Lower leg skin (tissue), 4 donors: ENCODE results near the gene TAF4B. TPM values are rescaled to one million over a fixed set of nuclear protein-coding genes. Genes with fewer than 3 reads are reported as not detected.
"Not testable (repeated sequence)": the region's sequence is repeated elsewhere in the genome, so short reads cannot be mapped to it uniquely, and the experiment has no call there.

ENCODE experiments used
- DNase-seq, 2 donors: peaks; one replicate each; pipeline ENCODE4 v3.0.0-alpha.2; 2019; ENCODE audit warnings: low spot score in 2 of 2
- H3K4me3 ChIP-seq: fragments of 200-600 bp; sonication (generic); 2 replicates; pipeline ENCODE4 v1.5.1; 2017; ENCODE audit warnings: mild to moderate bottlenecking, low read depth; ENCODE audit not compliant: poor library complexity, severe bottlenecking
- CTCF ChIP-seq, 3 donors: fragments of 450-650 bp; IDR thresholded peaks; one replicate each; pipeline ENCODE4 v1.5.1; 2016; ENCODE audit warnings: antibody characterized with exemption in 3 of 3, mild to moderate bottlenecking in 3 of 3, moderate library complexity in 2 of 3
- POLR2A ChIP-seq, 2 donors: fragments of 450-650 bp; IDR thresholded peaks; one replicate each; pipeline ENCODE4 v1.6.1; 2016 to 2017; ENCODE audit warnings: antibody characterized with exemption in 2 of 2, mild to moderate bottlenecking in 1 of 2, moderate library complexity in 1 of 2
- WGBS, 2 donors: methylation state at CpG; one replicate each; pipeline ENCODE4 v1.1.5; 2018; 5-methylcytosine and 5-hydroxymethylcytosine counted together
- intact Hi-C: fragments of 100-400 bp; cut with DNase I; formaldehyde crosslinking; loops from one replicate; pipeline ENCODE4 v1.15.0; 2023; ENCODE audit warnings: low total_unique reads
- total RNA-seq, 4 donors: library from RNA; depleted of rRNA; stranded (reverse); fragments of >200 nt; gene quantifications; one replicate each; pipeline ENCODE4 v1.1.0, GENCODE V29; 2016

Gene TAF4B
- total RNA-seq, 4 donors from 2014 or later = 12.5 to 23.6 (median 17.1) TPM

DNA sequence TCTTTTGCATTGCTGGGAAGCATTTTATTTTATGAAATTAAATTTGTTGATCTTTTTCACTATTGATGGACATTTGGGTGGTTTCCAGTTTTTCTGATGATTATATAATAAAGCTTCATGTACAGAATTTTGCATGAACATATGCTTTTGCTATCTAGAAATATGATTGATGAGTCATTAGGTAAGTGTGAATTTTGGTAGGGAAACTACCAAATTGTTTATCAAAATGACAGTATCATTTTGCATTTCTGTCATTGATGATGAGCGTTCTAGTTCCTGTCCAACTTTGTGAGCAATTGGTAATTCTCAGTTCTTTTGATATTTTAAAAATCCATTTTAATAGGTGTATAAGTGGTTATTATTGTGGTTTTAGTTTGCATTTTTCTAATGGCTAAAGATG is 67.7 kb downstream of the TAF4B start:
- 97 to 98% methylated on average over 1 of the region's 1 CpG for WGBS, 2 donors
- intact Hi-C loops = no loop called here
- TF ChIP-seq CTCF (IDR thresholded peaks at IDR 0.05) (no peak), POLR2A (IDR thresholded peaks at IDR 0.05) (no peak)

GRCh38 chr18:26298107-26298506 is 71.9 kb downstream of the TAF4B start:
- TF ChIP-seq POLR2A (IDR thresholded peaks at IDR 0.05) = no peak
- no peak for TF ChIP-seq CTCF (IDR thresholded peaks at IDR 0.05)
- H3K4me3 ChIP-seq = no peak overlapping the region
- 92 to 96% methylated on average over 8 of the region's 8 CpGs for WGBS, 2 donors
- DNase-seq = no peak
- intact Hi-C loops = no loop called here

More for the DNA sequence above, 67.7 kb downstream of the TAF4B start:
- DNase-seq = no peak
- no peak overlapping the region for H3K4me3 ChIP-seq

DNA sequence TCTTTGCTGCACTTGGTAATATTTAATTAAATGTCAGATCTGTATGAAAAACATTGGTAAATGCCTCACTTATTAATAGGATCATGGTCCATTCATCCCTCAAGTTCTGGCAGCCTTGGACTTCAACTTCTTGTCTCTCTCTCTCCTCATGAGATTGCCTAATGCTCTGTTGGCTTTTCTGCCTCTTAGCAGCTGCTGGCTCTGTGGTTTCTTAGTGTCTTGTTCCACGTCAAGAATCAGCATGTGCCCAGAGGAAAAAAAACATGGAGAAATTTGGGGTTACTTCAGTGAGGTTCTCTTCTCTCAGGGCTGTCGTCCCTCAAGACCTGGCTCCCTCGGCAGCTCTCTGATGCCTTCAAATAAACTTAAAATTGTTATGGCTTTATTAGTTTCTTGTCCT is 75.4 kb downstream of the TAF4B start:
- TF ChIP-seq CTCF (IDR thresholded peaks at IDR 0.05) (no peak), POLR2A (IDR thresholded peaks at IDR 0.05) (no peak)
- no peak for DNase-seq
- intact Hi-C loops = no loop called here
- no peak overlapping the region for H3K4me3 ChIP-seq
- WGBS, 2 donors = 56 to 63% methylated on average over 3 of the region's 3 CpGs

GRCh38 chr18:26303222-26303621 is 77.0 kb downstream of the TAF4B start:
- H3K4me3 ChIP-seq, intact Hi-C loops, DNase-seq: not testable (repeated sequence)
- 100% methylated on average over 2 of the region's 2 CpGs; no CpG with 5 or more reads in 1 of the 2 donors for WGBS, 2 donors

DNA sequence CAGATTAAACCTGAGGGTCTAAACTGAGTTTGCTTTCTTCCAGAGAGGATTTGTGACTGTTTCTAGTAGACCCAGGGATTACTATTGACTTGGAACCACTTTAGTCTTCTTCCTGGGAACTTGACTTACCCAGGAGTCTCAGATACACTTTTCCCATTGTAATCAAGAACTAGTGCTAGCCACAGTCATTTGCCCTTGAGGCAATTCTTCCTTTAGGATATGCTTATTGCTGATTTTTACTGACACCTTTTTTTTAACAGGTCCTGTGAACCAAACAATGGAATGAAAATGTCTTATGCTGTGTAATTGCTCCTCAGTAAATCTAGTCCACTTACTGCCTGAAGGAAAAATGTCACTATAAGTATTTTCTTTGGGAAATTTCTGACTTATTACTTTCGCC is 78.3 kb downstream of the TAF4B start:
- TF ChIP-seq POLR2A (IDR thresholded peaks at IDR 0.05) (no peak), CTCF (IDR thresholded peaks at IDR 0.05) (no peak)
- intact Hi-C loops = no loop called here
- no peak for DNase-seq
- WGBS, 2 donors = 95 to 96% methylated on average over 1 of the region's 1 CpG
- H3K4me3 ChIP-seq = no peak overlapping the region

- TF ChIP-seq CTCF (IDR thresholded peaks at IDR 0.05) = no peak
- no peak overlapping the region for H3K4me3 ChIP-seq
- no peak for DNase-seq
- WGBS, 2 donors = 49 to 51% methylated on average over 3 of the region's 3 CpGs
- intact Hi-C loops = no loop called here
Observed at GRCh38 chr18:26307161-26307773, 81.0 kb downstream of the TAF4B start.
